Thyroid gland (tissue), 4 donors: ENCODE results near the gene HNRNPM.

ENCODE experiments used
- CTCF ChIP-seq, 6 experiments: fragments of 200-600 bp in 3 of 6; fragments of 450-650 bp in 3 of 6; sonication (generic) in 3 of 6; IDR thresholded peaks; one replicate each; pipeline ENCODE4 v1.5.1; 2016 to 2019; ENCODE audit warnings: antibody characterized with exemption in 6 of 6, mild to moderate bottlenecking in 2 of 6, inconsistent platforms in 1 of 6, moderate library complexity in 1 of 6
- POLR2A ChIP-seq, 2 donors: fragments of 450-650 bp; IDR thresholded peaks; one replicate each; pipeline ENCODE4 v1.6.1; 2017; ENCODE audit warnings: antibody characterized with exemption in 2 of 2, mild to moderate bottlenecking in 2 of 2, moderate library complexity in 1 of 2

- TF ChIP-seq CTCF (IDR thresholded peaks at IDR 0.05) (no peak), POLR2A (IDR thresholded peaks at IDR 0.05) (no peak)
Measured at GRCh38 chr19:8460516-8461298, 15.9 kb downstream of the HNRNPM start.
